SKM-1 (cell line): ENCODE results near the gene GRAMD2A.
"Not testable (repeated sequence)": the region's sequence is repeated elsewhere in the genome, so short reads cannot be mapped to it uniquely, and the experiment has no call there.

Experiments used
- DNase-seq: peaks from one replicate; lab custom pipeline; 2025; ENCODE audit not compliant: unreplicated experiment; lab: John Stamatoyannopoulos, UW

GRAMD2A gene

DNA sequence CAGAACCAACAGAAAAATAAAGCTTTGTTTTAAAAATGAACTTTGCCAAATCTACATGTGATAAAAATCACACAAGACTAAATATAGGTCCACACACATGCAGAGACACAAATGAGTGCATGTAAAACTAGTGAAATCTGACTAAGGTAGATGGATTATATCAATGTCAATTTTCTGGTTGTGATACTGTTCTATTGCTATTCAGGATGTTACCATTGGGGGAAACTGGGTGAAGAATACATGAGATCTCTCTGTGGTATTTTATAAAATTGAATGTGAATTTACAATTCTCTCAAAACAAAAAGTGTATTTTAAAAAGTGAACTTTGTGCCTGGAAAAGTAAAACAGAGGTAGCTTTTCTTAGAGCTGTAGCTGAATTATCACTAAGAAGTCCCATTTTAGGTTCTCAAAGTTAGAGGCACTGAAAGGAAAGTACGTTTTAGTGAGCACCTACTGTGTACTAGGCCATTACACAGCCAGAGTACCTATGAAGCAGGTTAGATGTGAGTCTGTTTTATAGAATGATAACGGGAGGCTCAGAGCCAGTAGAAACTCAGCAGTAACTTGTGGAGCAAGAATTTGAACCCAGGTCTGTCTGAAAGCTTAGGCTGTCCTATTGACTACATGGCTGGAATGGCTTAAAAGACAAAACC is 8.2 kb downstream of the GRAMD2A start:
- DNase-seq = no peak

- DNase-seq = no peak
Measured at GRCh38 chr15:72184165-72184811, 13.3 kb downstream of the GRAMD2A start.

DNA sequence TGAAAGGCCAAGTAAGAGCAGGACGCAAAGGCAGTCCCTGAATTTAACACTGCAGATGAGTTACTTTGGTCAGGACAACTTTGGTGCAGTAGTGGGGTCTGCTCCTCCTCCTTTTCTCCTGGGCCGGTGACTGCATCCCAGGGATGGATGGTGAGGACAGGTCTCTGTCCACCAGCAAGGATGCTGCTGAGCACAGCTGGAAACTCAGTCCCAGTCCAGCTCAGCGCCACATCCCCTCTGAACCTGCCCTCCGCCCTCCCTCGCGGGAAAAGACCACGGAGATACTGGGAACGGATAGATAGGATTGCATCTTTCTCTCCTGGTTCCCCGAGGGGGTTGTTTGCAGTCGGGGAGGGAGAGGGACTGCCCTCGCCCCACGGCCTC is 13.8 kb downstream of the GRAMD2A start:
- DNase-seq = no peak

- DNase-seq = no peak
Measured at GRCh38 chr15:72182673-72183072, 14.9 kb downstream of the GRAMD2A start.

DNA sequence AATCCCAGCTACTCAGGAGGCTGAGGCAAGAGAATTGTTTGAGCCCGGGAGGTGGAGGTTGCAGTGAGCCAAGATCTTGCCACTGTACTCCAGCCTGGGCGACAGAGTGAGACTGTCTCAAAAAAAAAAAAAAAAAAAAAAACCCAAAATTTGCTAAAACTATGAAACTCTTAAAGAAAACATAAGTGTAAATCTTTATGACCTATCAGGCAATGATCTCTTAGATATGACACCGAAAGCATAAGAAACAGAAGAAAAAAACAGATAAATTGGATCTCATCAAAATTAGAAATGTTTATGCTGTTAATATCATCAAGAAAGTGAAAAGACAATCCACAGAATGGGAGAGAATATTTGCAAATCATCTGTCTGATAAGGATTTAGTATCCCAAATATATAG is 15.3 kb downstream of the GRAMD2A start:
- no peak for DNase-seq

DNA sequence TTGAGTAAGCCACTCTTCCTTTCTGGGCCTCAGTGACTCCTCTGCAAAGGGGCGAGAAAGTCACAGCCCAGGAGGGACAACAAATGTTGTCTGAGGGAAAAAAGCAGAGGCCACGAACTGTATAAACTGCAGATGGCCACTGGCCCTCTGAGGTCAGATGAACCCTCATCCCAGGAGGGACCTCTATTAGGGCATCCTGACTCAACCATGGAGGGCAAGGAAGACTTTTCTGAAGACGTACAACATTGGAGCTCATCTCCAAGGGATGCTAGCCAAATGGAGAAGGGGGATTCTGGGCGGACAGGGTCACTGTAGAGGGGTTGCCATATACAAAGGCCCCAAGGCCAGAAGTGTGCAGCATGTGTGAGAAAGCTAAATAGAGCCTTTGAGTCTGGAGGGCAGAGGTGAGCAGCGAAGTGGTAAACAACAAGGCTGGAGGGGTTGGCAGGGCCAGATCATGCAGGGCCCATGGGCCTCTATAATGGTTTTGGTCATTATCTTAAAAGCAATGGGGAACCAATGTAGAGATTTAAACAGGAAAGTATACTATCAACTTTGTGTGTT is 16.7 kb downstream of the GRAMD2A start:
- no peak for DNase-seq

- DNase-seq = no peak
Measured at GRCh38 chr15:72179950-72180581, 17.5 kb downstream of the GRAMD2A start.

DNA sequence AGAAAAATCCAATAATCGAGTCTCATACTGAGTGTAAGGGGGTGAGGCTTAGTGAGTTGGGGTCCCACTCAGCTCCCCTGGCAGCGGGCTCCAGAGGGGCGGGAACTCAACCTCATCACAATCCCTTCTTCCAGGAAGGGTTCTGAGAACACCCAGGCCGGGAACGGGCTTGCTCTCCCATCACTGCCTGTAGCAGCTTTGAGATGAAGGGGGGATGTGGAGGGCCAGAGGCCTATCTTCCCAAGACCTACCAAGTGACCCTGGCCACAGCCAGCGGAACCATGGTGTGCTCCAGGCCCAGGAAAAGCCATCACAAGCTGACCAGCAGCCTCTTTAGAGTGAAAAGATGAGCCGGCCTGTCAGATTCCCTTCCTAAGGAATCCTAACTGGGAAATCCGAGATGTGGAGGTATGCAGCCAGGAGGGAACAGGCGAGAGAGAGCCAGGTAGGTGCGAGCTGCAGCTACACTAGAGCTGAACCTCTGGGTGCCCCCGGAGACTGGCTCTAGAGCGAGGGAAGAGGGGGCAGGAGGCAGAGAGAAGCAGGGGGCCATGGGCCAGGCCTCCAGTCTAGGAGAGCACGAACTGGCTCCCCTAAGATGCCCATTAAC is 18.5 kb downstream of the GRAMD2A start:
- no peak for DNase-seq

DNA sequence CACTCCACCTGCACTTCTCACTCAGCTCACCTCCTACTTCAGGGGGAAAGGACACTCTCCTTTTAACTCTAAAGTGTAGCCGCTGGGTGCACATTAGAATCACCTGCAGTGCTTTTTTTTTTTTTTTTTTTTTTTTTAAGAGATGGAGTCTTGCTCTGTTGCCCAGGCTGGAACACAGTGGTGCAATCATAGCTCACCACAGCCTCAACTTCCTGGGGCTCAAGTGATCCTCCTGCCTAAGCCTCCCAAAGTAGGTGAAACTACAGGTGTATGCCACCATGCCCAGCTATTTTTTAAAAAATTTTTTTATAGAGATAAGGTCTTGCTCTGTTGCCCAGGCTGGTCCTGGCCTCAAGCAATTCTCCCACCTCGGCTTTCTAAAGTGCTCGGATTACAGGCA is 20.8 kb downstream of the GRAMD2A start:
- DNase-seq = no peak

- DNase-seq = no peak
Measured at GRCh38 chr15:72176159-72176558, 21.4 kb downstream of the GRAMD2A start.

- DNase-seq = no peak
Measured at GRCh38 chr15:72175186-72176044, 22.2 kb downstream of the GRAMD2A start.

DNA sequence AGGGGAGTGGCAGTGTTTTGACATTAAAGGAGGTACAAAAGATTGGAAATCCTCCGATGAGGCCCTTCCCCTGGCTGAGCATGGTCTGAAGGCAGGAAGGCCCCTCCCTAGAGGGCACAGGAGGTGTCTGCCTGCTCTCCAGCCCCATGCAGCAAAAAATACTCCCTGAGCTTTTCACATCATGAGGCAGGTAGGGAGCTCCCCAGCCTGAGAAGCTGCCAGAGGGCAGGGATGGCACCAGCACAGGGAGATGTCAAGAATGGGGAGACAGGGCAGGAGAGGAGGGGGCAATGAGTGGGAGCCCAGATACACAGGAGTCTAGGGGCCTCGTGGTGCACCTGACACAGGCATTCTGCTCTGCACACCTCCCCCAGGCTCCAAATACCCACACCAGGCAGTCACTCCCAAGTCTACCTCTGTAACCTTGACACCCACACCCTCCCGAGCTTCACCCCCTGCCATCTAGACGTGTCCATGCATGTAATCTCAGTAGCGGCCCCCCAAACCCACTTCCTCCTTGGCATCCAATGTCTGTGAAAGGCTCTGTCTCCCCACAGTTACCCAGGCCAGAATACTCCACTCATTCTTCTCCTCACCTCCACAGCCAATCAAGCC is 22.9 kb downstream of the GRAMD2A start:
- DNase-seq = no peak

- no peak for DNase-seq
Measured at GRCh38 chr15:72173864-72174550, 23.6 kb downstream of the GRAMD2A start.

- DNase-seq = no peak
Measured at GRCh38 chr15:72173401-72173800, 24.2 kb downstream of the GRAMD2A start.

GRCh38 chr15:72172796-72173195 is 24.8 kb downstream of the GRAMD2A start:
- DNase-seq = no peak

- not testable (repeated sequence) for DNase-seq
Measured at GRCh38 chr15:72171978-72172377, 25.6 kb downstream of the GRAMD2A start.

- DNase-seq = no peak
Measured at GRCh38 chr15:72170691-72171090, 26.9 kb downstream of the GRAMD2A start.

- DNase-seq = no peak
Measured at GRCh38 chr15:72169921-72170611, 27.5 kb downstream of the GRAMD2A start.

GRCh38 chr15:72169236-72169920 is 28.2 kb downstream of the GRAMD2A start:
- DNase-seq = no peak
